IMR-90 (cell line): ENCODE data around the gene SLC66A1. TPM values are rescaled to one million over a fixed set of nuclear protein-coding genes. Genes with fewer than 3 reads are reported as not detected.

Source experiments
- ATAC-seq: fragments of 200-7000 bp; cut with Tn5 transposase; 2 replicates; pipeline ENCODE4 v1.9.1; 2020; ENCODE audit warnings: low read depth, mild to moderate bottlenecking, moderate library complexity
- BruUV-seq: library from RNA; stranded (reverse); fragments of 400-500 nt; replicated peaks from 2 replicates; lab custom pipeline; 2021; lab: Mats Ljungman, UMichigan
- CTCF ChIA-PET: fragments of 300-600 bp; formaldehyde crosslinking; extraction: SDS; loops from one replicate; lab custom pipeline; 2021; ENCODE audit warnings: antibody characterized with exemption; lab: Yijun Ruan, JAX
- POLR2A ChIA-PET: fragments of 300-600 bp; sonication (Branson Sonifier 250); formaldehyde crosslinking; loops from one replicate; lab custom pipeline; 2022; ENCODE audit warnings: antibody characterized with exemption; ENCODE audit not compliant: unreplicated experiment; lab: Charles Lee
- DNase-seq: peaks from one replicate; pipeline ENCODE4 v3.0.0; 2013
- H2AFZ ChIP-seq: replicated peaks from 2 replicates; pipeline ENCODE3; 2013; ENCODE audit warnings: low read length, mild to moderate bottlenecking; ENCODE audit not compliant: poor library complexity
- H2AK5ac ChIP-seq: 2 replicates; pipeline ENCODE4 v1.6.1; 2013; ENCODE audit warnings: low read depth, low read length, inconsistent platforms
- H2AK9ac ChIP-seq: replicated peaks from 2 replicates; pipeline ENCODE3; 2013; ENCODE audit warnings: mild to moderate bottlenecking, low read depth, low read length, moderate library complexity; ENCODE audit not compliant: poor library complexity
- H2BK120ac ChIP-seq: 2 replicates; pipeline ENCODE4 v1.6.1; 2013; ENCODE audit warnings: low read depth, low read length, inconsistent platforms
- H2BK15ac ChIP-seq: 3 replicates; pipeline ENCODE4 v1.6.1; 2013; ENCODE audit warnings: low read depth, low read length, inconsistent platforms
- H2BK20ac ChIP-seq: 2 replicates; pipeline ENCODE4 v1.6.1; 2013; ENCODE audit warnings: low read depth, mild to moderate bottlenecking, inconsistent platforms, low read length, moderate library complexity
- H2BK5ac ChIP-seq: 2 replicates; pipeline ENCODE4 v1.6.1; 2013; ENCODE audit warnings: mild to moderate bottlenecking, low read depth, low read length, inconsistent platforms; ENCODE audit not compliant: poor library complexity, severe bottlenecking
- H3K14ac ChIP-seq: replicated peaks from 2 replicates; pipeline ENCODE4 v1.6.1; 2013; ENCODE audit warnings: low read depth, low read length, inconsistent platforms
- H3K18ac ChIP-seq: 2 replicates; pipeline ENCODE4 v1.6.1; 2013; ENCODE audit warnings: low read depth, low read length, control low read depth
- H3K23ac ChIP-seq: 2 replicates; pipeline ENCODE4 v1.6.1; 2013; ENCODE audit warnings: low read depth, low read length, inconsistent platforms
- H3K27ac ChIP-seq: 2 replicates; pipeline ENCODE4 v1.5.1; 2013; ENCODE audit warnings: mild to moderate bottlenecking, control low read depth, low read length; ENCODE audit not compliant: insufficient read depth
- H3K27me3 ChIP-seq: 2 replicates; pipeline ENCODE4 v1.6.1; 2013; ENCODE audit warnings: low read length; ENCODE audit not compliant: control insufficient read depth, insufficient read depth
- H3K36me3 ChIP-seq: 2 replicates; pipeline ENCODE4 v1.6.1; 2013; ENCODE audit warnings: low read length, mixed read lengths; ENCODE audit not compliant: control insufficient read depth, insufficient read depth
- H3K4ac ChIP-seq: 2 replicates; pipeline ENCODE4 v1.6.1; 2013; ENCODE audit warnings: low read depth, low read length, inconsistent platforms
- H3K4me1 ChIP-seq: 2 replicates; pipeline ENCODE4 v1.6.1; 2013; ENCODE audit warnings: low read length, mixed read lengths; ENCODE audit not compliant: control insufficient read depth, insufficient read depth
- H3K4me2 ChIP-seq: 2 replicates; pipeline ENCODE4 v1.6.1; 2013; ENCODE audit warnings: low read depth, mild to moderate bottlenecking, control low read depth, low read length, moderate library complexity
- H3K4me3 ChIP-seq: 2 replicates; pipeline ENCODE4 v1.5.1; 2013; ENCODE audit warnings: low read depth, mild to moderate bottlenecking, control low read depth, low read length, moderate library complexity; ENCODE audit not compliant: insufficient read depth
- H3K56ac ChIP-seq: 2 replicates; pipeline ENCODE4 v1.6.1; 2013; ENCODE audit warnings: low read length, inconsistent platforms; ENCODE audit not compliant: insufficient read depth; ENCODE audit errors: extremely low read depth
- H3K79me1 ChIP-seq, 2 experiments: 2 replicates each; pipeline ENCODE4 v1.6.1; 2013; ENCODE audit warnings: low read length in 2 of 2, inconsistent platforms in 1 of 2, low read depth in 1 of 2
- H3K9ac ChIP-seq: 2 replicates; pipeline ENCODE4 v1.6.1; 2013; ENCODE audit warnings: low read depth, low read length, control low read depth
- H3K9me1 ChIP-seq: 2 replicates; pipeline ENCODE4 v1.6.1; 2013; ENCODE audit warnings: low read length, inconsistent platforms; ENCODE audit not compliant: insufficient read depth
- H3K9me3 ChIP-seq: 2 replicates; pipeline ENCODE4 v1.6.1; 2013; ENCODE audit warnings: low read length; ENCODE audit not compliant: control insufficient read depth, insufficient read depth
- H4K20me1 ChIP-seq: 2 replicates; pipeline ENCODE4 v1.6.1; 2013; ENCODE audit warnings: low read length, inconsistent platforms; ENCODE audit not compliant: insufficient read depth
- H4K5ac ChIP-seq: 2 replicates; pipeline ENCODE4 v1.6.1; 2013; ENCODE audit warnings: mild to moderate bottlenecking, low read depth, low read length, control low read depth
- H4K8ac ChIP-seq, 2 experiments: 2 replicates each; pipeline ENCODE4 v1.6.1; 2013; ENCODE audit warnings: low read depth in 2 of 2, low read length in 2 of 2, control low read depth in 1 of 2, inconsistent platforms in 1 of 2
- H4K91ac ChIP-seq: 2 replicates; pipeline ENCODE4 v1.6.1; 2013; ENCODE audit warnings: low read depth, low read length, inconsistent platforms; ENCODE audit not compliant: insufficient read depth
- BHLHE40 ChIP-seq: fragments of 150-350 bp; IDR thresholded peaks from 2 replicates; pipeline ENCODE4 v1.6.1; 2016; ENCODE audit warnings: mild to moderate bottlenecking, low read depth, low read length
- CHD1 ChIP-seq: IDR thresholded peaks from 2 replicates; pipeline ENCODE4 v1.6.1; 2012; ENCODE audit warnings: low read depth, low read length, improper control_type of control experiment
- CTCF ChIP-seq: conservative IDR thresholded peaks from 2 replicates; pipeline ENCODE4 v1.5.1; 2012; ENCODE audit warnings: mild to moderate bottlenecking, low read depth, low read length, improper control_type of control experiment
- ELK1 ChIP-seq: fragments of 150-350 bp; IDR thresholded peaks from 2 replicates; pipeline ENCODE4 v1.6.1; 2016; ENCODE audit warnings: low read depth, mild to moderate bottlenecking, low read length, moderate library complexity, borderline replicate concordance
- FOS ChIP-seq: fragments of 150-350 bp; IDR thresholded peaks from 2 replicates; pipeline ENCODE4 v1.6.1; 2016; ENCODE audit warnings: low read depth, low read length
- MAFK ChIP-seq: IDR thresholded peaks from 2 replicates; pipeline ENCODE4 v1.6.1; 2012; ENCODE audit warnings: low read depth, low read length, improper control_type of control experiment
- POLR2A ChIP-seq: IDR thresholded peaks from 2 replicates; pipeline ENCODE4 v1.6.1; 2012; ENCODE audit warnings: mild to moderate bottlenecking, low read depth, low read length
- RAD21 ChIP-seq: IDR thresholded peaks from 2 replicates; pipeline ENCODE4 v1.6.1; 2012; ENCODE audit warnings: low read length, improper control_type of control experiment
- RCOR1 ChIP-seq: IDR thresholded peaks from 2 replicates; pipeline ENCODE4 v1.6.1; 2012; ENCODE audit warnings: mild to moderate bottlenecking, low read length, improper control_type of control experiment; ENCODE audit not compliant: insufficient replicate concordance
- USF2 ChIP-seq: fragments of 150-350 bp; IDR thresholded peaks from 2 replicates; pipeline ENCODE4 v1.6.1; 2017; ENCODE audit warnings: mild to moderate bottlenecking, antibody characterized with exemption, low read length, low read depth
- WGBS, 2 experiments: methylation state at CpG; one replicate each; pipeline versions ENCODE4 v1.1.5 to v1.1.7; 2013; ENCODE audit warnings: missing lambda C conversion rate in 2 of 2; ENCODE audit not compliant: insufficient read length in 1 of 2; ENCODE audit errors: extremely low coverage in 2 of 2; 5-methylcytosine and 5-hydroxymethylcytosine counted together
- dilution Hi-C: fragments of 300-500 bp; cut with HindIII; formaldehyde crosslinking; loops from one replicate; pipeline ENCODE4 v1.14.3; 2018; ENCODE audit warnings: low sequenced_read_pairs; ENCODE audit not compliant: unreplicated experiment
- in situ Hi-C: fragments of 300-500 bp; cut with MboI; formaldehyde crosslinking; loops from 3 replicates; pipeline ENCODE4 v1.14.3; 2019; ENCODE audit warnings: low sequenced_read_pairs, inconsistent platforms, mixed read lengths
- intact Hi-C: fragments of 100-400 bp; cut with micrococcal nuclease; formaldehyde crosslinking; loops from 2 replicates; pipeline ENCODE4 v1.10.0; 2022
- polyA plus RNA-seq, 3 experiments: library from polyadenylated mRNA; depleted of rRNA; stranded (reverse); fragments of >200 nt; gene quantifications; 2 replicates each; pipeline ENCODE4 v1.2.3, GENCODE V29; 2012; ENCODE audit warnings: low replicate concordance in 1 of 3
- total RNA-seq: library from RNA; depleted of rRNA; stranded (reverse); fragments of >200 nt; gene quantifications from 2 replicates; pipeline ENCODE4 v1.2.3, GENCODE V29; 2012

SLC66A1 gene
- total and polyA plus RNA-seq, 2 of the 4 experiments (the other 2 are of a cell fraction): 6.8 to 18.9 TPM

GRCh38 chr1:19345391-19345790 lies 33.3 kb downstream of the SLC66A1 start:
- ChIA-PET POLR2A (no interaction called here), CTCF (no interaction called here)
- no peak overlapping the region for H2BK5ac ChIP-seq
- H3K14ac ChIP-seq: no peak overlapping the region
- no peak overlapping the region for H3K23ac ChIP-seq
- TF ChIP-seq FOS (no peak), POLR2A (no peak), USF2 (no peak), BHLHE40 (no peak), RAD21 (no peak), ELK1 (no peak), CHD1 (no peak), RCOR1 (no peak), CTCF (no peak), MAFK (no peak)
- no peak overlapping the region for H2AFZ ChIP-seq
- H3K9me3 ChIP-seq: no peaks in the 10 kb centered on the region
- H3K36me3 ChIP-seq: peaks cover 78% of the 10 kb centered on the region
- no peak overlapping the region for H3K56ac ChIP-seq
- peaks cover 53% of the 10 kb centered on the region for H4K20me1 ChIP-seq
- H2BK15ac ChIP-seq: no peak overlapping the region
- 93% methylated on average over 6 of the region's 8 CpGs; no CpG with 5 or more reads in 1 of the 2 experiments for WGBS, 2 experiments
- no peak for DNase-seq
- BruUV-seq: no TSS peak
- H3K27ac ChIP-seq: no peak overlapping the region
- no peak overlapping the region for H3K4me3 ChIP-seq
- H2AK9ac ChIP-seq: no peak overlapping the region
- H4K8ac ChIP-seq: no peak overlapping the region
- dilution Hi-C loops: no loop called here
- ATAC-seq: no peak
- intact Hi-C loops: loop anchor here (5.0 kb wide), 1 partner anchor 122 kb away; no protein-coding TSS in a partner anchor
- no peak overlapping the region for H3K18ac ChIP-seq
- H3K4me1 ChIP-seq: no peaks in the 10 kb centered on the region; the same call in 1 of the 2 replicates
- no peak overlapping the region for H3K9ac ChIP-seq
- no peak overlapping the region for H3K4me2 ChIP-seq
- H3K4ac ChIP-seq: no peak overlapping the region
- no peak overlapping the region for H4K5ac ChIP-seq
- H4K91ac ChIP-seq: no peak overlapping the region
- H3K9me1 ChIP-seq: peaks cover 6% of the 10 kb centered on the region; the same call in 1 of the 2 replicates
- H3K79me1 ChIP-seq: peaks cover 21 to 56% of the 10 kb centered on the region in 2 experiments
- H2BK20ac ChIP-seq: no peak overlapping the region
- no peaks in the 10 kb centered on the region for H3K27me3 ChIP-seq
- no peak overlapping the region for H2AK5ac ChIP-seq
- no peak overlapping the region for H2BK120ac ChIP-seq
- in situ Hi-C loops: no loop called here
